NCI-H526 (cell line): ENCODE results near the gene SNAP91.
A peak's percentile ranks its signal among the peaks of the same experiment; 100 is the strongest.
"Not testable (repeated sequence)": the region's sequence is repeated elsewhere in the genome, so short reads cannot be mapped to it uniquely, and the experiment has no call there.

Experiments
- DNase-seq, 2 experiments: peaks; one replicate each; lab custom pipeline; 2025; lab: John Stamatoyannopoulos, UW

The SNAP91 gene

DNA sequence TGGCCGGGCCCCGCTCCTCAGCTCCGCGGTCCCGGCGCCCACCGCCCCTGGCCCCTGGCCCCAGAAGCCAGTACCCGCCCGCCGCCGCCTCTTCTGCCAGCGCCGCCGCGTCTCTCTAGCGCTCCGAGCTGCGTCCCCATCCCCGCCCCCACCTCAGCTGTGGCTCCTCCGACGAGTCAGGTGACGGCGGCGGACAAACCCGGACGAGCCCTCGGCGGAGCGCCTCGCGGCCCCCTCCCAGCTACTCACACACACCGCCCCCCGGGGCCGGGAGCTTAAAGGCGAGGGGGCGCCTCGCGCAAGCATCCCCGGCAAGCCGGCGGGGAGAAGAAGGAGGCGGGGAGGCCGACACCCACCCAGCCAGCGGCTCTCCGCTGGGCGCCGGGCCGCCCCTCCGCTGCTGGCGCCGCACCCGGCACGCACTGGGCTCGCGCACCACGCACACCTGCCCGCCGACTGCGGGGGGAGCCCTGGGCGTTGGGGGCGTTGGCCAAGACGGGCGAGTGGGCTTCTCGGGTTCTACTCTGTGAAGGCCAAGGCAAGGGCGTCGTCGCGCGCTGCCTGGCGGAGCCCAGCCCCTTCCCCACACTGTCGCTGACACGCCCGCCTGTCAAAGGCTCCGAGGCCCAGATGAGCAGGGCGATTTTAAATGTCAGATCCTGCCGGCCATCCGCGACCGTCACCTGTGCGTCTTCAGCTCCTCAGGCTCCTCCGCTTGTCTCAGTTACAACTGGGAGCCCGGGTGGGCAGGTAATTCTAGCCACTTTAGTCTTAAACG, at the start of gene SNAP91:
Gene SNAP91, minus strand, starts transcription at position 132 of the 778 bp plus-strand sequence. CDS start 1,174 bp downstream, outside the sequence.
- peak; percentile 49 to 86 for DNase-seq

DNA sequence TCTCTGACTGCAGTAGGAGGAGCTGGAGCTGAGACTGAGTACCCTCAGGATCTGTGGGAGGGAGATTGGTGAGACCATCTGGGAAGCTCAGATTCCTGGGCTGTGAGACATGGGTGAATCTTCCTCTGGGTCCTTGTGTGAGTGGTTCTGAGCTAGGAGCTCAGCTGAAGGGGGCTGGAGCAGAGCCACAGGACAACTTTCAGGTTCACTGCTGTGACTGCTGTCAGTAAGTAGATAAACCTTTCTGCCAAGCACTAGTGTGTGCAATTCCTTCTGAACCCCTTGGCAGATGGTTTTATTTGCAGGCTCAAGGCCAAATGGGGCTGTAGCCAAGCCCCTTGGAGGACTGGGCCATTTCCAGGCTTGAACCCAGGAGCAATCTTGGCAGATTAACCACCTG, 49.6 kb upstream of the SNAP91 start:
- no peak for DNase-seq

GRCh38 chr6:83757021-83757420, 48.1 kb upstream of the SNAP91 start:
- no peak for DNase-seq

- DNase-seq, result no peak
These were observed 47.7 kb upstream of the SNAP91 start for GRCh38 chr6:83756565-83756964.

GRCh38 chr6:83752375-83752774, 43.5 kb upstream of the SNAP91 start:
- DNase-seq, result not testable (repeated sequence)

GRCh38 chr6:83741089-83741488, 32.2 kb upstream of the SNAP91 start:
- no peak for DNase-seq

GRCh38 chr6:83735461-83735860, 26.6 kb upstream of the SNAP91 start:
- DNase-seq, result no peak

- no peak for DNase-seq
These were observed 21.0 kb upstream of the SNAP91 start for GRCh38 chr6:83729871-83730270.

GRCh38 chr6:83722876-83723275, 14.0 kb upstream of the SNAP91 start:
- DNase-seq, result no peak

- no peak for DNase-seq
These were observed 8.9 kb upstream of the SNAP91 start for GRCh38 chr6:83717809-83718208.

DNA sequence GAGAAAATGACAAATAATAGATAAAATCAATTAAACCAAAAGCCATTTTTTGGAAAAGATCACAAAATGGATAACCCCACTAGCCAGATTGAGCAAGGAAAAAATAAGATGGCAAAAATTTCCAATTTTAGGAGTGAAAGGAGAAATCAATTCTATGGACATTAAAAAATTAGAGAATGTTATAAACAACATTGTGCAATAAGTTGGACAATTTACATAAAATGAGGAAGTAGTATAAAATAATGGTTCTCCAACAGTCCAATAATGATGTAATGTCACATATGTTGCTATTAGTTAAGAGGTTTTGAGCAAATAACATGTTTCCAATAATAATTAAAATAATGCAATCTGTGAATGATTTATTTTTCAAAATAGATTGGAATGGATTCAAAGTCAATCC, 3.1 kb upstream of the SNAP91 start:
- no peak for DNase-seq

DNA sequence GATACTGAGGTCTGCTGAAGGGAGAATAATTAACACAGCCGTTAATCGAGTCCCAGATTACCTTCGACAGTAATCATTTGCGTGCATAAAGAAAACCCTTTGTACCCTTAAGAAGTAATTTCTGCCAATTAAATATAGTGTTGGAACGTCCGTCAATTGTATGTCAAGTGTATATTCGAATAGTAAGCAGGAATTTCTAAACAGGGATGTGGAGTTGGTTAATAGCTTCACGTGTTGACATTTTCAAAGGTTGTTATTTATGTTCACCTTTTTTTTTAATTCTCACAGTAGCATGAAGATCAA, 798 bp upstream of the SNAP91 start:
- DNase-seq, result no peak

- peak; percentile 36 to 75 for DNase-seq
These were observed 343 bp downstream of the SNAP91 start for GRCh38 chr6:83708546-83708969.

DNA sequence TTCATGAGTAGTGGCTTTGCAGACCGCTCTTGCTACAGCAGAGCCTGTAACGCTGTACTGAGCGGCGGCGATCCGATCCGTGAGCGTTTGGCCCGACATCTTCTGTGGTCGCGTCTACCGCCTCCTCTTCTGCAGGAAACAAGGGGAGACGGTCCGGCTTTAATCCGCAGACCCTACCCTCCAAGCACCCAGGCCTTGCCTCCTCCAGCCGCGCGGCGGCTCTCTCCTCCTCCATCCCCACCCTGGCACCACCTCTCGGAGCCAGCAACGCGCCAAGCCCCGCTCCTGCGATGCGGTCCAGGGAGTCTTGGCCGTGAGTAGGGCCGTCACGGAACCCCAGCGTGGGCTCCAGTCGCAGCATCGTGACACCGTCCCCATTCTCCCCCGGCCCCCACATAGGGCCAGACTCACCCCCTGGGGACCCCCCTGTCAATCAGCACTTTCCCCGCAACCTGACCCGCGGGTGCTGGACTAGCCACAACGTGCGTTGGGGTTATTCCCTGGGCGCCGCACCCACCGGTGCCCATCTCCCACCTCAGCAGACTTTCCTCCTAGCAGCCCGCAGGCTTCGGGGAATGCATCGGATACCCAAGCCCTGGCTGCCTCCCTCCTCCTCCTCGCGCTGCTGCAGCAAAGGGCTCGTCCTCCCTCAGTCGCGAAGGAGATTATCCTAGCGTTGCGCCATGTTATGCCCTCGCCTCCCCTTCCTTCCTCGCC, 914 bp downstream of the SNAP91 start:
- DNase-seq, result peak in 1 of 2 experiments; percentile 75

DNA sequence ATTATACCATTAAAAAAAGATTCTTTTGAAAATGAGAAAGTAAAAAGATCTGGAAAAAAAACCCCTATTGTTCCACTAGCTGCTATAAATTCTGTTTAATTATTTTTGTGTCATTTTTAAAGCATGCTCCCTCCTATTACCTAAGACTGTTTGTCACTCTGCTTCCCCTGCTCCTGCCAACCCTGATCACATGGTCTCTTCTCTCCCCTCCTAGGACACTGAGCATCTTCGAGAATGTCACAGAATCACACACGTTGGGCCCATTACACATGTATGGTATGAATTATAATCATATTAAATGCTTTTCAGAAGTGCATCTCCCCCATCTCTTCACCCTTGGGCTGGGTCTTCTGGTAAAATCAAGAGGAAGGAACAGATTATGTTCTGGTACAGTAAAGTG, 6.2 kb downstream of the SNAP91 start:
- DNase-seq, result no peak

- peak; percentile 11 to 24 for DNase-seq
These were observed 6.8 kb downstream of the SNAP91 start for GRCh38 chr6:83702077-83702476.

DNA sequence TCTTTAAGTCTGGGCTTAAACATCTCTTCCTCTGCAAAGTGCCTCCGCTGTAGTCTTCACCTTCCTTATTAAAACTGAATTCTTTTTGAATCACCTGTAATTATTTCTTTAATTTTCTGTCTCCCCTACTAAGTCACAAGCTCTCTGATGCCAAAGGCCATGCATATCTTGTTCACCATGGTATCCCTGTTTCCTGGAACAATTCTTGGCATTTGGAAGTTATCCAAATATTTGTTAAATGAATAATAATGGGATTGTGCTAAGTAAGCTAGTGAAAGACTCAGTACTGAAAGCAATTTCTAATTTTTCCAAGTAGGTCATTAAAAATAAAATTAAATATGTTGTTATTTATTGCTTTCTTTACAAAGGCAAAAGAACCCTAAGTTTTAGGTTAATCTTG, 12.2 kb downstream of the SNAP91 start:
- no peak for DNase-seq

- no peak for DNase-seq
These were observed 23.4 kb downstream of the SNAP91 start for GRCh38 chr6:83685481-83685880.

GRCh38 chr6:83677791-83678190, 31.1 kb downstream of the SNAP91 start:
- DNase-seq, result no peak

DNA sequence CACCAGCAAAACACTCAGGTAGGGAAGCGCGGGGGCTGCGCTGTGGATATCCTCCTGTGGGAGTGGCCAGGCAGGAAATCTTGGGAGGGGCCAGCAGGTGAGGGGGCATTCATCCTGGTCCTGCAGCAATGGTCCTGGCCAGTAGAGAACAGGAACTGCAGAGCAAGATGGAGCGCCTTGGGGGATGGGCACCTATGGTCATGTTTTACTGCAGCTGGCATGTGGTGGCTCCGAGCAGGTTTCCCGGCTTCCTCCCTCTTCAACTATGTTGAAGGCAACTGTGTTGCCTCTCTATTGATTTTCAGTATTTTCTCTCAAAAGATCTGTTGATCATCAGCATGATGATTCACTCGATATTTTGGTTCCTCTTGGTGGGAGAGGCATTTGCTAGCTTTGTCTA, 70.9 kb downstream of the SNAP91 start:
- DNase-seq, result no peak

- no peak for DNase-seq
These were observed 72.1 kb downstream of the SNAP91 start for GRCh38 chr6:83636800-83637199.

- no peak for DNase-seq
These were observed 75.3 kb downstream of the SNAP91 start for GRCh38 chr6:83633609-83634008.

DNA sequence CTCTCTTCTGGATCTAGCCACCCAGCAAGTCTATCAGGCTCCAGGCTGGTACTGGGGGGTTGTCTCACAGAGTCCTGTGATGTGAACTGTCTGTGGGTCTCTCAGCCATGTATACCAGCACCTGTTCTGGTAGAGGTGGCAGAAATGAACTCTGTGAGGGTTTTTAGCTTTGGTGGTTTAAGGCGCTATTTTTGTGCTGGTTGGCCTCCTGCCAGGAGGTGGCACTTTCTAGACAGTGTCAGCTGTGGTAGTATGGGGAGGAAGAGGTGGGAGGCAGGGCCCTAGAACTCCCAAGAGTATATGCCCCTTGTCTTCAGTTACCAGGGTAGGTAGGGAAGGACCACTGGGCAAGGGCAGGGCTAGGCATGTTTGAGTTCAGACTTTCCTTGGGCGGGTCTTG, 75.8 kb downstream of the SNAP91 start:
- no peak for DNase-seq

- DNase-seq, result not testable (repeated sequence)
These were observed 79.0 kb downstream of the SNAP91 start for GRCh38 chr6:83629908-83630307.
